Endothelial cell of umbilical vein (primary cell): ENCODE measurements around the gene CCM2. TPM values are rescaled to one million over a fixed set of nuclear protein-coding genes. Genes with fewer than 3 reads are reported as not detected.

ENCODE experiments used
- BruUV-seq: library from RNA; stranded (reverse); fragments of 400-500 nt; replicated peaks from 2 replicates; lab custom pipeline; 2021; lab: Mats Ljungman, UMichigan
- CTCF ChIA-PET: fragments of 300-600, 350-600 bp; sonication (Branson Sonifier 250); formaldehyde crosslinking; loops from one replicate; lab custom pipeline; 2021; ENCODE audit warnings: antibody characterized with exemption, inconsistent platforms; lab: Charles Lee
- POLR2A ChIA-PET: fragments of 300-600, 350-600 bp; sonication (Branson Sonifier 250); formaldehyde crosslinking; loops from one replicate; lab custom pipeline; 2021; ENCODE audit warnings: antibody characterized with exemption, inconsistent platforms; lab: Charles Lee
- DNase-seq: peaks from one replicate; pipeline ENCODE4 v3.0.0-alpha.2; 2011; ENCODE audit warnings: low read depth, low spot score
- FAIRE-seq: peaks from 2 replicates; lab custom pipeline; 2011; peaks lifted over from hg19 to GRCh38; lab: Jason Lieb, UNC
- H2AFZ ChIP-seq: 2 replicates; pipeline ENCODE4 v1.6.0; 2012; ENCODE audit warnings: low read depth, low read length, control low read depth, inconsistent platforms
- H3K27ac ChIP-seq: 2 replicates; pipeline ENCODE4 v1.5.1; 2011; ENCODE audit warnings: low read depth, mild to moderate bottlenecking, control low read depth, low read length, moderate library complexity; ENCODE audit not compliant: insufficient read depth
- H3K27me3 ChIP-seq, 2 experiments: 2 replicates each; pipeline versions ENCODE4 v1.6.0 to v1.6.1; 2011; ENCODE audit warnings: low read length in 2 of 2, mixed read lengths in 1 of 2; ENCODE audit not compliant: control insufficient read depth in 2 of 2, insufficient read depth in 2 of 2
- H3K36me3 ChIP-seq, 2 experiments: 2 replicates in 1 of 2; 3 replicates in 1 of 2; pipeline ENCODE4 v1.5.1; 2011; ENCODE audit warnings: low read length in 2 of 2, mild to moderate bottlenecking in 1 of 2, moderate library complexity in 1 of 2; ENCODE audit not compliant: control insufficient read depth in 2 of 2, insufficient read depth in 2 of 2; ENCODE audit errors: extremely low read depth in 1 of 2
- H3K4me1 ChIP-seq: 3 replicates; pipeline ENCODE4 v1.5.1; 2011; ENCODE audit warnings: mild to moderate bottlenecking, low read length; ENCODE audit not compliant: control insufficient read depth, insufficient read depth; ENCODE audit errors: extremely low read depth
- H3K4me2 ChIP-seq: 2 replicates; pipeline ENCODE4 v1.6.1; 2011; ENCODE audit warnings: low read length, control low read depth, mixed read lengths; ENCODE audit not compliant: insufficient read depth
- H3K4me3 ChIP-seq, 3 experiments: fragments of 200-600 bp in 1 of 3; sonication (generic), shearing (Covaris generic) in 1 of 3; replicated peaks in 1 of 3; 2 replicates each; pipeline ENCODE4 v1.5.1; 2011 to 2016; ENCODE audit warnings: control low read depth in 3 of 3, low read length in 3 of 3, mild to moderate bottlenecking in 2 of 3, inconsistent platforms in 1 of 3, low read depth in 1 of 3, moderate library complexity in 1 of 3; ENCODE audit not compliant: insufficient read depth in 1 of 3
- H3K79me2 ChIP-seq: 2 replicates; pipeline ENCODE4 v1.6.0; 2012; ENCODE audit warnings: low read length, inconsistent platforms; ENCODE audit not compliant: control insufficient read depth, insufficient read depth
- H3K9ac ChIP-seq: replicated peaks from 2 replicates; pipeline ENCODE3; 2011; ENCODE audit warnings: low read length, control low read depth; ENCODE audit not compliant: insufficient read depth; ENCODE audit errors: extremely low read depth
- H3K9me1 ChIP-seq: replicated peaks from 3 replicates; pipeline ENCODE4 v1.6.0; 2011; ENCODE audit warnings: mild to moderate bottlenecking, low read length; ENCODE audit not compliant: control insufficient read depth, insufficient read depth; ENCODE audit errors: extremely low read depth
- H3K9me3 ChIP-seq: replicated peaks from 2 replicates; pipeline ENCODE4 v1.5.1; 2012; ENCODE audit warnings: low read length, inconsistent platforms; ENCODE audit not compliant: control insufficient read depth, insufficient read depth
- H4K20me1 ChIP-seq: replicated peaks from 2 replicates; pipeline ENCODE3; 2011; ENCODE audit warnings: mild to moderate bottlenecking, low read length; ENCODE audit not compliant: control insufficient read depth, insufficient read depth; ENCODE audit errors: extremely low read depth
- FOS ChIP-seq: IDR thresholded peaks from 2 replicates; pipeline ENCODE4 v1.6.1; 2011; ENCODE audit warnings: mild to moderate bottlenecking, low read length, moderate library complexity, borderline replicate concordance; ENCODE audit not compliant: insufficient read depth
- JUN ChIP-seq: IDR thresholded peaks from 2 replicates; pipeline ENCODE4 v1.6.1; 2011; ENCODE audit warnings: borderline replicate concordance, low read depth; ENCODE audit not compliant: insufficient read length, insufficient read depth
- MYC ChIP-seq: IDR thresholded peaks from one replicate; pipeline ENCODE4 v1.6.1; 2011; ENCODE audit warnings: mild to moderate bottlenecking, low read depth, low read length
- POLR2A ChIP-seq: IDR thresholded peaks from 2 replicates; pipeline ENCODE4 v1.6.1; 2012; ENCODE audit warnings: low read depth, mild to moderate bottlenecking, control low read depth, low read length
- POLR2AphosphoS5 ChIP-seq: IDR thresholded peaks from 2 replicates; pipeline ENCODE4 v1.6.1; 2012; ENCODE audit warnings: low read depth, mild to moderate bottlenecking, control low read depth, low read length, moderate library complexity; ENCODE audit not compliant: insufficient read depth
- dilution Hi-C: fragments of 300-500 bp; cut with MboI; formaldehyde crosslinking; loops from one replicate; pipeline ENCODE4 v1.15.0; 2019; ENCODE audit warnings: low sequenced_read_pairs; ENCODE audit not compliant: extremely low pct_ligation_motif_present
- intact Hi-C: fragments of 100-400 bp; cut with micrococcal nuclease; formaldehyde crosslinking; loops from one replicate; pipeline ENCODE4 v1.10.0; 2022
- polyA plus RNA-seq, 4 experiments: library from polyadenylated mRNA; depleted of rRNA in 3 of 4; stranded (reverse) in 3 of 4; unstranded in 1 of 4; fragments of >200 nt; gene quantifications; 2 replicates each; pipeline versions ENCODE4 v1.2.1 to v1.2.3, GENCODE V29; 2011 to 2012; ENCODE audit warnings: missing spikeins in 1 of 4
- total RNA-seq: library from RNA; stranded (reverse); gene quantifications from 2 replicates; pipeline ENCODE4 v1.2.3, GENCODE V29; 2021
- TF ChIP-seq, protein P1 (sequence below), 2 donors: IDR thresholded peaks; 1 replicate in 1 of 2; 2 replicates in 1 of 2; pipeline ENCODE4 v1.5.1; 2011; ENCODE audit warnings: low read length in 2 of 2, mild to moderate bottlenecking in 2 of 2, moderate library complexity in 2 of 2, control low read depth in 1 of 2, inconsistent platforms in 1 of 2, low read depth in 1 of 2; ENCODE audit not compliant: insufficient read depth in 1 of 2; ENCODE audit errors: extremely low read depth in 1 of 2

CCM2 gene
- total and polyA plus RNA-seq, 2 donors (not counting 3 experiments of a cell fraction or from before 2014, with no cell fraction given): 66.1 to 70.4 TPM

GRCh38 chr7:45055016-45055415 lies 55.0 kb downstream of the CCM2 start:
- H3K36me3 ChIP-seq: no peaks in the 10 kb centered on the region
- no peak for FAIRE-seq
- dilution Hi-C loops: no loop called here
- no peak overlapping the region for H2AFZ ChIP-seq
- DNase-seq: no peak
- BruUV-seq: no TSS peak
- H3K4me3 ChIP-seq: no peak overlapping the region
- no peaks in the 10 kb centered on the region for H3K9me1 ChIP-seq
- no peak overlapping the region for H3K27ac ChIP-seq
- no peaks in the 10 kb centered on the region for H3K9me3 ChIP-seq
- ChIA-PET CTCF (interaction anchor here (3.7 kb wide), 1 partner anchor 81 kb away, joined by 9 read pairs; no protein-coding TSS in a partner anchor), POLR2A (no interaction called here)
- no peak overlapping the region for H3K4me2 ChIP-seq
- no peak overlapping the region for H3K9ac ChIP-seq
- H4K20me1 ChIP-seq: no peaks in the 10 kb centered on the region
- H3K27me3 ChIP-seq: no peaks in the 10 kb centered on the region
- peaks cover 14% of the 10 kb centered on the region for H3K79me2 ChIP-seq
- H3K4me1 ChIP-seq: no peaks in the 10 kb centered on the region
- TF ChIP-seq MYC (no peak), POLR2AphosphoS5 (no peak), FOS (no peak), JUN (no peak), POLR2A (no peak)
- TF ChIP-seq, protein P1, sequence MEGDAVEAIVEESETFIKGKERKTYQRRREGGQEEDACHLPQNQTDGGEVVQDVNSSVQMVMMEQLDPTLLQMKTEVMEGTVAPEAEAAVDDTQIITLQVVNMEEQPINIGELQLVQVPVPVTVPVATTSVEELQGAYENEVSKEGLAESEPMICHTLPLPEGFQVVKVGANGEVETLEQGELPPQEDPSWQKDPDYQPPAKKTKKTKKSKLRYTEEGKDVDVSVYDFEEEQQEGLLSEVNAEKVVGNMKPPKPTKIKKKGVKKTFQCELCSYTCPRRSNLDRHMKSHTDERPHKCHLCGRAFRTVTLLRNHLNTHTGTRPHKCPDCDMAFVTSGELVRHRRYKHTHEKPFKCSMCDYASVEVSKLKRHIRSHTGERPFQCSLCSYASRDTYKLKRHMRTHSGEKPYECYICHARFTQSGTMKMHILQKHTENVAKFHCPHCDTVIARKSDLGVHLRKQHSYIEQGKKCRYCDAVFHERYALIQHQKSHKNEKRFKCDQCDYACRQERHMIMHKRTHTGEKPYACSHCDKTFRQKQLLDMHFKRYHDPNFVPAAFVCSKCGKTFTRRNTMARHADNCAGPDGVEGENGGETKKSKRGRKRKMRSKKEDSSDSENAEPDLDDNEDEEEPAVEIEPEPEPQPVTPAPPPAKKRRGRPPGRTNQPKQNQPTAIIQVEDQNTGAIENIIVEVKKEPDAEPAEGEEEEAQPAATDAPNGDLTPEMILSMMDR (IDR thresholded peaks at IDR 0.05; ENCODE audit: extremely low read depth in 1 of 2, insufficient read depth in 1 of 2, low read depth in 1 of 2, low read length in 2 of 2): no peak
- intact Hi-C loops: no loop called here
